ENCODE data around the gene GPR137B.

DNA sequence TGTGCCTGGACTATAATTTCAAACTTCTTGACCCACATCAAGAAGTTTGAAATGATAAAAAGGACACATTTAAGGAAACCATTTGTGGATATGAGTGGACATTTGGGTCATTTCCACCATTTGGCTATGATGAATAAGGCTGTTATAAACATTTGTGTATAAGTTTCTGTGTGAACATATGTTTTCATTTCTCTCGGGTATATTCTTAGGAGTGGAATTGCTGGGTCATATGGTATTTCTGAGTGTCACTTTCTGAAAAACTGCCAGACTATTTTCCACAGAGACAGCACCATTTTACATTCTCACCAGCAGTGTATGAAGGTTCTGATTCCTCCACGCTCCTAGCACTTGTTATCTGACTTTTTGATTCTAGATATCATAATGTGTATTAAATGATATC lies 50.8 kb downstream of the GPR137B start:
- TF ChIP-seq POLR2A (IDR thresholded peaks at IDR 0.05): no peak
- TF ChIP-seq, protein P1, sequence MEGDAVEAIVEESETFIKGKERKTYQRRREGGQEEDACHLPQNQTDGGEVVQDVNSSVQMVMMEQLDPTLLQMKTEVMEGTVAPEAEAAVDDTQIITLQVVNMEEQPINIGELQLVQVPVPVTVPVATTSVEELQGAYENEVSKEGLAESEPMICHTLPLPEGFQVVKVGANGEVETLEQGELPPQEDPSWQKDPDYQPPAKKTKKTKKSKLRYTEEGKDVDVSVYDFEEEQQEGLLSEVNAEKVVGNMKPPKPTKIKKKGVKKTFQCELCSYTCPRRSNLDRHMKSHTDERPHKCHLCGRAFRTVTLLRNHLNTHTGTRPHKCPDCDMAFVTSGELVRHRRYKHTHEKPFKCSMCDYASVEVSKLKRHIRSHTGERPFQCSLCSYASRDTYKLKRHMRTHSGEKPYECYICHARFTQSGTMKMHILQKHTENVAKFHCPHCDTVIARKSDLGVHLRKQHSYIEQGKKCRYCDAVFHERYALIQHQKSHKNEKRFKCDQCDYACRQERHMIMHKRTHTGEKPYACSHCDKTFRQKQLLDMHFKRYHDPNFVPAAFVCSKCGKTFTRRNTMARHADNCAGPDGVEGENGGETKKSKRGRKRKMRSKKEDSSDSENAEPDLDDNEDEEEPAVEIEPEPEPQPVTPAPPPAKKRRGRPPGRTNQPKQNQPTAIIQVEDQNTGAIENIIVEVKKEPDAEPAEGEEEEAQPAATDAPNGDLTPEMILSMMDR (IDR thresholded peaks at IDR 0.05 in 4 of 5, conservative IDR thresholded peaks at IDR 0.05 in 1 of 5): no peak
